Vein endothelial cell (primary cell): ENCODE measurements around the gene TMEM134. TPM values are rescaled to one million over a fixed set of nuclear protein-coding genes. Genes with fewer than 3 reads are reported as not detected.

Experiments
- small RNA-seq: library from RNA; depleted of rRNA; stranded (forward); fragments of <200 nt; gene quantifications from one replicate; pipeline ENCODE3, GENCODE V24; 2012
- total RNA-seq: library from RNA; depleted of rRNA; stranded (reverse); fragments of >200 nt; gene quantifications from 2 replicates; pipeline ENCODE4 v1.2.3, GENCODE V29; 2012

The TMEM134 gene
- 24.7 and 32.0 TPM in 2 replicates for total RNA-seq

GRCh38 chr11:67468759-67469507, at the start of gene TMEM134:
Gene TMEM134, minus strand, starts transcription at chr11:67469251. Its CDS starts 59 bp downstream, at chr11:67469192.

GRCh38 chr11:67507864-67508485, 38.9 kb upstream of the TMEM134 start, which contains the start of gene CDK2AP2:
Gene CDK2AP2, minus strand, starts transcription at chr11:67508162. Its CDS starts 80 bp downstream, at chr11:67508082.

GRCh38 chr11:67504950-67505581, 36.0 kb upstream of the TMEM134 start, which contains the start of gene PITPNM1:
Gene PITPNM1, minus strand, starts transcription at chr11:67505363. Its CDS starts 1,183 bp downstream, at chr11:67504180.

GRCh38 chr11:67482827-67483798, 14.1 kb upstream of the TMEM134 start, which contains the start of gene AIP:
Gene AIP, plus strand, starts transcription at chr11:67483026. Its CDS starts 133 bp downstream, at chr11:67483159.

GRCh38 chr11:67455054-67455453, 14.0 kb downstream of the TMEM134 start, which contains the start of gene CABP4:
Gene CABP4, plus strand, starts transcription at chr11:67455354. Its CDS starts 70 bp downstream, at chr11:67455424.

GRCh38 chr11:67452141-67452952, 16.7 kb downstream of the TMEM134 start, which contains the start of gene GPR152:
Gene GPR152, minus strand, starts transcription at chr11:67452729. Its CDS starts 5 bp downstream, at chr11:67452724.

GRCh38 chr11:67437082-67437808, 31.8 kb downstream of the TMEM134 start, which contains the start of gene PTPRCAP:
Gene PTPRCAP, minus strand, starts transcription at chr11:67437682. Its CDS starts 63 bp downstream, at chr11:67437619.

GRCh38 chr11:67428052-67429001, 40.7 kb downstream of the TMEM134 start, which contains the start of gene RPS6KB2:
Gene RPS6KB2, plus strand, starts transcription at chr11:67428494. Its CDS starts 52 bp downstream, at chr11:67428546.

GRCh38 chr11:67415501-67416304, 53.3 kb downstream of the TMEM134 start, which contains the start of gene CARNS1:
Gene CARNS1, plus strand, starts transcription at chr11:67415678. Its CDS starts 522 bp downstream, at chr11:67416200.

Small RNA genes within 50 kb of the gene (small RNA-seq; reads per million reads assigned to genes)
- not detected for gene MIR6752

Other genes starting within 250 kb of the TMEM134 start
- 40.5 and 46.1 TPM in 2 replicates for gene GRK2, start 202.8 kb downstream of the TMEM134 start, total RNA-seq
- 25.5 and 38.4 TPM in 2 replicates for gene ANKRD13D, start 179.9 kb downstream of the TMEM134 start, total RNA-seq
- gene SSH3, start 165.7 kb downstream of the TMEM134 start, total RNA-seq = 11.4 and 12.1 TPM in 2 replicates
- 53.0 and 75.8 TPM in 2 replicates for gene POLD4, start 115.7 kb downstream of the TMEM134 start, total RNA-seq
- gene CLCF1, start 95.7 kb downstream of the TMEM134 start, total RNA-seq = 4.6 TPM in 2 replicates
- gene RAD9A, start 77.3 kb downstream of the TMEM134 start, total RNA-seq = 6.7 and 8.8 TPM in 2 replicates
- gene PPP1CA, start 67.4 kb downstream of the TMEM134 start, total RNA-seq = 275 and 323 TPM in 2 replicates
- gene TBC1D10C, start 65.2 kb downstream of the TMEM134 start, total RNA-seq = under 0.01 and 0.19 TPM in 2 replicates
- 0.19 and 0.33 TPM in 2 replicates for gene CARNS1, start 53.6 kb downstream of the TMEM134 start, total RNA-seq
- gene RPS6KB2, start 40.8 kb downstream of the TMEM134 start, total RNA-seq = 43.0 and 44.4 TPM in 2 replicates
- 0.19 and 0.33 TPM in 2 replicates for gene PTPRCAP, start 31.6 kb downstream of the TMEM134 start, total RNA-seq
- gene CORO1B, start 25.8 kb downstream of the TMEM134 start, total RNA-seq = 139 and 168 TPM in 2 replicates
- gene GPR152, start 16.5 kb downstream of the TMEM134 start, total RNA-seq = not detected in 2 replicates
- gene CABP4, start 13.9 kb downstream of the TMEM134 start, total RNA-seq = 1.9 and 3.9 TPM in 2 replicates
- 38.9 and 59.1 TPM in 2 replicates for gene AIP, start 13.8 kb upstream of the TMEM134 start, total RNA-seq
- 7.3 and 11.4 TPM in 2 replicates for gene PITPNM1, start 36.1 kb upstream of the TMEM134 start, total RNA-seq
- 24.2 and 24.6 TPM in 2 replicates for gene CDK2AP2, start 38.9 kb upstream of the TMEM134 start, total RNA-seq
- not detected in 2 replicates for gene CABP2, start 54.2 kb upstream of the TMEM134 start, total RNA-seq
- 524 and 841 TPM in 2 replicates for gene GSTP1, start 114.6 kb upstream of the TMEM134 start, total RNA-seq
- 161 and 225 TPM in 2 replicates for gene NDUFV1, start 137.7 kb upstream of the TMEM134 start, total RNA-seq
- 5.2 and 10.6 TPM in 2 replicates for gene NUDT8, start 160.7 kb upstream of the TMEM134 start, total RNA-seq
- not detected in 2 replicates for gene TBX10, start 170.5 kb upstream of the TMEM134 start, total RNA-seq
- not detected in 2 replicates for gene ACY3, start 181.5 kb upstream of the TMEM134 start, total RNA-seq
- gene ALDH3B2, start 205.4 kb upstream of the TMEM134 start, total RNA-seq = not detected in 2 replicates